OCI-LY3 (cell line): ENCODE data around the gene UBQLN4.

Source experiments
- EZH2phosphoT487 ChIP-seq: fragments of 200-600 bp; shearing (Covaris generic); IDR thresholded peaks from 2 replicates; pipeline ENCODE4 v1.6.1; 2018; ENCODE audit warnings: antibody characterized with exemption, mixed run types, low read depth
- TF ChIP-seq, protein P1 (sequence below): fragments of 200-600, 300-600 bp; sonication (generic); IDR thresholded peaks from 2 replicates; pipeline ENCODE4 v1.5.1; 2014; ENCODE audit warnings: antibody characterized with exemption, low read length, low read depth

DNA sequence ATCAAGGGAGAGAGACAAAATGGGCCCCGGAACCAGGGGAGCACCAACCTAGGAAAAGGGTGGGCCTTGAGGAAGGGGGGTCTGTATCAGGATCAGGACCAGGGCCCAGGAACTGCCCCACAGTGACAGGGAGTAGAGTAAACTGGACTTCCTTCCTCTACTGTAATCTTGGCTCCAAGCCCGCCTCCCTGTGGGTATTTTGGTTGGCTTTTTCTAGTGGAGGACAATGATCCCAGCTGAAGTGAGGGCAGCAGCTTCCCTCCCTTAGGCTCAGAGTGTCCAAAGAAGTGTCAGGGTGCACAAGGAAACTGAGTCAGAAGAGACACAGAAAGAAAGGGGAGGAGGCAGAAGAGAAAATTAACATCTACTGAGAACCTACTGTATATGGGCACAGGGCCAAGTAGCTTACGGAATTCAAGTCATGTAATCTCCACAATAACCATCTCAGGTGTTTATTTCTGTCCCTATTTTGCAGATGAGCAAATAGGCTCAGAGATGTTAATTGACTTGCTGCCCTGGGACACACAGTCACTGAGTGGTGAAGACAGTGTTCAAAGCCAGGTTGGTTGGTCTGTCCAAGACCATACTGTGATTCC, 4.8 kb downstream of the UBQLN4 start:
- no peak for TF ChIP-seq EZH2phosphoT487
- TF ChIP-seq, protein P1, sequence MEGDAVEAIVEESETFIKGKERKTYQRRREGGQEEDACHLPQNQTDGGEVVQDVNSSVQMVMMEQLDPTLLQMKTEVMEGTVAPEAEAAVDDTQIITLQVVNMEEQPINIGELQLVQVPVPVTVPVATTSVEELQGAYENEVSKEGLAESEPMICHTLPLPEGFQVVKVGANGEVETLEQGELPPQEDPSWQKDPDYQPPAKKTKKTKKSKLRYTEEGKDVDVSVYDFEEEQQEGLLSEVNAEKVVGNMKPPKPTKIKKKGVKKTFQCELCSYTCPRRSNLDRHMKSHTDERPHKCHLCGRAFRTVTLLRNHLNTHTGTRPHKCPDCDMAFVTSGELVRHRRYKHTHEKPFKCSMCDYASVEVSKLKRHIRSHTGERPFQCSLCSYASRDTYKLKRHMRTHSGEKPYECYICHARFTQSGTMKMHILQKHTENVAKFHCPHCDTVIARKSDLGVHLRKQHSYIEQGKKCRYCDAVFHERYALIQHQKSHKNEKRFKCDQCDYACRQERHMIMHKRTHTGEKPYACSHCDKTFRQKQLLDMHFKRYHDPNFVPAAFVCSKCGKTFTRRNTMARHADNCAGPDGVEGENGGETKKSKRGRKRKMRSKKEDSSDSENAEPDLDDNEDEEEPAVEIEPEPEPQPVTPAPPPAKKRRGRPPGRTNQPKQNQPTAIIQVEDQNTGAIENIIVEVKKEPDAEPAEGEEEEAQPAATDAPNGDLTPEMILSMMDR, result no peak
